ENCODE results near the gene ASCL4.

Gene ASCL4

GRCh38 chr12:107749083-107749482 is 25.4 kb upstream of the ASCL4 start:
- Histone ChIP-seq H3K27ac (ENCODE audit: poor library complexity, severe bottlenecking) (peak overlapping the region; percentile 77), H3K4me1 (ENCODE audit: insufficient read depth, poor library complexity, severe bottlenecking) (peaks cover 11% of the 10 kb centered on the region), H3K9me3 (ENCODE audit: severe bottlenecking) (no peaks in the 10 kb centered on the region), H3K27me3 (ENCODE audit: insufficient read depth, poor library complexity, severe bottlenecking) (no peaks in the 10 kb centered on the region), H3K36me3 (ENCODE audit: low read depth) (peaks cover 90% of the 10 kb centered on the region), H3K4me3 (ENCODE audit: severe bottlenecking) (no peak overlapping the region)
- ATAC-seq (ENCODE audit: low read depth), result peak; percentile 69
- no peak for TF ChIP-seq CTCF (IDR thresholded peaks at IDR 0.05; ENCODE audit: poor library complexity, severe bottlenecking)
- no peak for DNase-seq (ENCODE audit: low spot score)

GRCh38 chr12:107759410-107759809 is 15.1 kb upstream of the ASCL4 start:
- no peaks in the 10 kb centered on the region for H3K9me3 ChIP-seq (ENCODE audit: severe bottlenecking)
- H3K4me1 ChIP-seq (ENCODE audit: insufficient read depth, poor library complexity, severe bottlenecking), result peaks cover 12% of the 10 kb centered on the region
- ATAC-seq (ENCODE audit: low read depth) (peak; percentile 74), DNase-seq (ENCODE audit: low spot score) (no peak)
- TF ChIP-seq CTCF (IDR thresholded peaks at IDR 0.05; ENCODE audit: poor library complexity, severe bottlenecking), result no peak
- peaks cover 56% of the 10 kb centered on the region for H3K36me3 ChIP-seq (ENCODE audit: low read depth)
- H3K27me3 ChIP-seq (ENCODE audit: insufficient read depth, poor library complexity, severe bottlenecking), result no peaks in the 10 kb centered on the region
- H3K4me3 ChIP-seq (ENCODE audit: severe bottlenecking), result peak overlapping the region; percentile 86
- H3K27ac ChIP-seq (ENCODE audit: poor library complexity, severe bottlenecking), result peak overlapping the region; percentile 54

- no peak for DNase-seq (ENCODE audit: low spot score)
- ATAC-seq (ENCODE audit: low read depth), result 0 out of 3 replicates have a peak, but pooled peaks have one; percentile 6
- TF ChIP-seq CTCF (IDR thresholded peaks at IDR 0.05; ENCODE audit: poor library complexity, severe bottlenecking), result no peak
Measured at GRCh38 chr12:107760207-107760808, 14.2 kb upstream of the ASCL4 start.

GRCh38 chr12:107760809-107761501 is 13.5 kb upstream of the ASCL4 start, which contains the start of gene PRDM4:
TSS of gene PRDM4 (minus strand) at chr12:107761137. CDS start at chr12:107760515, 622 bp downstream.
- peaks cover 40% of the 10 kb centered on the region for H3K36me3 ChIP-seq (ENCODE audit: low read depth)
- ATAC-seq (ENCODE audit: low read depth), result peak; percentile 92
- peak within 1 kb of the TSS; percentile 86 for H3K4me3 ChIP-seq (ENCODE audit: severe bottlenecking)
- H3K27ac ChIP-seq (ENCODE audit: poor library complexity, severe bottlenecking), result peak within 1 kb of the TSS; percentile 54
- H3K27me3 ChIP-seq (ENCODE audit: insufficient read depth, poor library complexity, severe bottlenecking), result no peaks in the 10 kb centered on the region
- H3K4me1 ChIP-seq (ENCODE audit: insufficient read depth, poor library complexity, severe bottlenecking), result peaks cover 12% of the 10 kb centered on the region
- TF ChIP-seq CTCF (IDR thresholded peaks at IDR 0.05; ENCODE audit: poor library complexity, severe bottlenecking), result peak; percentile 60
- H3K9me3 ChIP-seq (ENCODE audit: severe bottlenecking), result no peaks in the 10 kb centered on the region
- peak; percentile 91 for DNase-seq (ENCODE audit: low spot score)

More at GRCh38 chr12:107760207-107760808, 14.2 kb upstream of the ASCL4 start:
- peaks cover 12% of the 10 kb centered on the region for H3K4me1 ChIP-seq (ENCODE audit: insufficient read depth, poor library complexity, severe bottlenecking)
- H3K9me3 ChIP-seq (ENCODE audit: severe bottlenecking), result no peaks in the 10 kb centered on the region
- H3K4me3 ChIP-seq (ENCODE audit: severe bottlenecking), result peak overlapping the region; percentile 86
- H3K27ac ChIP-seq (ENCODE audit: poor library complexity, severe bottlenecking), result peak overlapping the region; percentile 54
- no peaks in the 10 kb centered on the region for H3K27me3 ChIP-seq (ENCODE audit: insufficient read depth, poor library complexity, severe bottlenecking)
- H3K36me3 ChIP-seq (ENCODE audit: low read depth), result peaks cover 47% of the 10 kb centered on the region
